Measurements from ENCODE around the gene FBN1.

Gene FBN1

GRCh38 chr15:48547286-48547685 is 98.2 kb downstream of the FBN1 start:
- no peak for DNase-seq

GRCh38 chr15:48546296-48546695 is 99.2 kb downstream of the FBN1 start:
- DNase-seq = no peak

DNA sequence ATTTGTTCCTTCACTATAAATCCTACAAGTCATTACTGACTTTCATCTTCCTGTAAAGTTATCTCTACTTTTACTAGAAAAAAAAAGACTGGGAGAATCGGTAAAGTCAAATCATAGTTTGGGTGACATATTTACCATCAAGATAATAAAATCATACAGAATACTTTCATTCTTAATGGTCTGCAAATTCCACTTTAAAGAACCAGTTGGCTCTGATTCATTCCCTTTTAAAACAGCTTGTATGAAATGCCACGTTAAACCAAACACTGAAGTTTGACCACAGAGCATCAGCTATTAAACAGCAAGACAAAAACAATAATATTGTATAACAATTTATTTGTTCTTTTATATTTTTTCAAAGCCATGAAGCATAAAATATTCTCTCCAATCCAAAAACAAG is 100.7 kb downstream of the FBN1 start:
- DNase-seq = no peak

DNA sequence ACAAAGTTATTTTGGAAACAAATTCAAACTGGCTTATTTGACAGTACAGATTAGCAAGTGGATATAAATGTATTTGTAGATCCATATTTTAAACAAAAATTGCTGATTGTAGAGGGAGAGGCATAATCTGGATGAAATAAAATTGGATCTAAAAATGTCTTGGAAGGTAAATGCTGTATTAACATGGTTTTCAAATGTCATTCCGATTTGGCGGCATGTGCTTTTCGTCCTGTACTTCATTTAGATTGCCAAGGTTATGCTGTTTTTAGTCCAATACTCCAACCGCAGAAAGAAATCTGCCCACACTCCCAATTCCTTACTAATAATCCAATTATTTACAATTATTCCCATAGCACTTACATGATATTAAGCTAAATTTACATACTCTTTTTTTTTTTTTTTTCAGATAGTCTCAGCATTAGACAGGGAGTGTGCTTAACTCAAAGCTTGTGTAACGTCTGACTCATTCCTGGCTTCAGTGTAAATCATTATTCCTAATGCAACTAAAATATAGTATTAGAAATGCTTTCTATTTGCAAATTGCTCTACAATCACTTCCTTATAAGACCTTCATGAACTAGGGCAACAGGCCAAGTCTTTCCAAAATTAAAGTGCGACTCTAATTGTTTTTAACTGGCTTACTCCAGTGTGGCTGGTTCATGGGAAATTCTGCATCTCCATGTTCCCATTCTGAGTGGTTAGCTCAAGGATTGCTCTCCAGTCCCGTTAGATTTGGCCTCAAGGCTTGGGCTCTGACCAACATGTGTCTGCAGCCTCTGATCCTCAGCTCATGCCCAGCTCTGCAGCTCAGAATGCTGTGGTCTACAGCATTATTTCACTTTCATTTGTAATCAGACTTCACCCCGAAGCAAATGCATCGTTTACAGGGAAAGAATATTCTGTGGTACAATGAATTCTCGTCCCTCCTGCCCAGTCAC is 103.9 kb downstream of the FBN1 start:
- DNase-seq = no peak

DNA sequence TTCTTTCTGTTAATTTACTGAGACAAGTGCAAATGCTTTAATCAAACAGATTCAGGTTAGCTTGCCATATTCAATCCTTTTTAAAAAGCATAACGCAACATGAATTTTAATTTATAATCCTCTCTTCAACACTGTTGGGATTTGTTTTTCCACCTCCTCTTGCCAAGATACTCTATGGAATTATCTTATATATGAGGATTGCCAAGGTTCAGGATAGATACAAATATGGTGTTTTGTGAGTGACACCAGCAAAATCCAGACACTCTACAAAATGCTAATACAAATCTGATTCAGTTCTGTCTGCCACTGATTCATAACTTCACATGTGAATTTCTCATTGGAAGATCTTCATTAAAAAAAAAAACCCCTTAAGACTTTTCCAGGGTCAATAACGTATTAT is 104.8 kb downstream of the FBN1 start:
- DNase-seq = no peak

- no peak for DNase-seq
Measured at GRCh38 chr15:48538941-48539340, 106.6 kb downstream of the FBN1 start.

GRCh38 chr15:48537271-48538113 is 108.0 kb downstream of the FBN1 start:
- no peak for DNase-seq

GRCh38 chr15:48536681-48537091 is 108.8 kb downstream of the FBN1 start:
- DNase-seq = no peak

DNA sequence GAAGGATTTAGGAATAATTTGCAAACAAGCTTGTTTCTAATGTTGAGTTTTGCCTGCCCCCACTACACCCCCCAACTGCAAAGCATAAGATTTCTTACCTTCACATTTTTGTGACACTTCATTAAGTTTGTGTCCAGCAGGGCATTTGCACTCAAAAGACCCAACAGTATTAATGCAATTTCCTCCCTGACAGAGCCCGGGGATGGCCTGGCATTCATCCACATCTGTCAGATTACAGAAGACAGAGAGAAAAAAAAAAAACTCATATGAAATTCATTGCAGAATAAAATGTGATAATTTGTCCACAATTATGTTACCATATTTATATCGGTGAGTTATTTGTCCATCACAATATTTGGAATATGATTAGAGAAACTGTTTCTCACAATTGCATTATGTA is 111.5 kb downstream of the FBN1 start:
- no peak for DNase-seq

DNA sequence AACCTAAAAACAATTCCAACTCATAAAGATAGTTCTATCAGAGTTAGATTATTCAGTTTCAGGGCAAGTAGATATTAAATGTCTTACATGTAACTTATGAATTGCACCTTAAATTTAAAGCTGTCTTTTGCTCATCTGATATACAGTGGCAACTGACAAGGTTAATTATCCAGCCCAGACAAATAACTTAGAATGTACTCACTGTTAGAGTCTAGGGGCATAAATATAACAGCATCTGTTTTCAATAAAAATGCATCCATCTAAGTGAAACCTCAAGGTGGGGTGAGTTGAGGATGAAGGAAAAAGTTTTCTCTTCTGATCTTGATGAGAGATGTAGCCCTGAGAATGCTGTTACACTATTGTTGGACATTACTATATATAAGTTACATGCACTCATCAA is 112.6 kb downstream of the FBN1 start:
- no peak for DNase-seq

GRCh38 chr15:48530528-48530927 is 115.0 kb downstream of the FBN1 start:
- no peak for DNase-seq

- no peak for DNase-seq
Measured at GRCh38 chr15:48528921-48529320, 116.6 kb downstream of the FBN1 start.

GRCh38 chr15:48527517-48527916 is 118.0 kb downstream of the FBN1 start:
- no peak for DNase-seq

DNA sequence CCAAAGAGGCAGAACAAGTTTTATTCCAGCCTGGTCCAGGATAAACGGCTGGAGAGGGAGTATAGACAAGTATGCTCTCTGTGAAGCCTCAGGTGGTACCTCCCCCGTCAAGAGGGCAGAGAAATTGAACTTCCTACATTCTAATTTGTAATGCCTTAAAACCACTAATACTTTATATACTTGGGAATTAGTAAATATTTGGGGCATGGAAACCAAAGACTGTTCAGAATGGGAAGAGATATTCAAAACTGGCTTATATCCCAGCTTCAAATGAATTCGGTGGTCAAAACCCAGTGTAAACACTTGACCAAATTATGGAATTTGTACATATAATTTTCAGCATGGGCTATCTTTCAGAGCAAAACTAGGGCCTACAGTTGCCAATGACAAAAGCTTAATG is 122.6 kb downstream of the FBN1 start:
- DNase-seq = no peak

GRCh38 chr15:48522123-48522522 is 123.4 kb downstream of the FBN1 start:
- no peak for DNase-seq

DNA sequence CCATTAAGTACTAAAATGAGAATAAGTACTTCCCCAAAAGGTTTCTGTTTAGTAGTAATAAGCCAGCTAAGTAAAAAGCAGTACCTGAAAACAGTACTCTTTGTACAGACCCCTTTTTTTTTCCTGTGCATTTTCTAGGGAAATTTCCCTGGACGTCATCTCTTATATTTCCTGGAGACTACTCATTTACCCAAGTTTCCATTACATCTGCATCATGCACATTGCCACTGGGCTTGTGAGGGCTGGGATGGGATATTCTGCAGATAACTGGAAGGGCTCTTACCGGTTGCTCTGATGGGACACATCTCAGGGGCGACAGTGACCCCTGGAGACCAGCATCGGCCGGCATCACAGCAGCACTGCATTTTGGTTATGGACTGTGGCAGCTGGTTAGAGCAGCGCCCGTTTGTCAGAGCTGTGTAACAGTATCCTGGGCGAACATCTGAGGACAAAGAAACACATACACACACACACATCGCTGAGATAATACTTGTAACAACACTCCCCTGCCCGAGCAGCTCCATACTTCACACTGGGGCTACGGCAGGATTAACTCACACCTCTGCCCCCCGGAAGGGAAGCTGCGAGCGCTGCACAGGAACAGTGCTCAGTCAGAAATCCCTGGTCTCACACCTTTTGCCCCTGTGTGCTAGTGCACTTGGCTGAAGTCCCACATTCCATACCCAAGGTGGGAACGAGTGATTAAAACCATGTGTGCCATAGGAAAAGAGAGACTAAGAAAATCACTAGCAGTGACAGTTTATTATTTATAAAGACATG is 124.9 kb downstream of the FBN1 start:
- DNase-seq = no peak

GRCh38 chr15:48516121-48516520 is 129.4 kb downstream of the FBN1 start:
- DNase-seq = no peak

GRCh38 chr15:48515500-48515899 is 130.0 kb downstream of the FBN1 start:
- DNase-seq = no peak

GRCh38 chr15:48514103-48514816 is 131.2 kb downstream of the FBN1 start:
- DNase-seq = no peak

DNA sequence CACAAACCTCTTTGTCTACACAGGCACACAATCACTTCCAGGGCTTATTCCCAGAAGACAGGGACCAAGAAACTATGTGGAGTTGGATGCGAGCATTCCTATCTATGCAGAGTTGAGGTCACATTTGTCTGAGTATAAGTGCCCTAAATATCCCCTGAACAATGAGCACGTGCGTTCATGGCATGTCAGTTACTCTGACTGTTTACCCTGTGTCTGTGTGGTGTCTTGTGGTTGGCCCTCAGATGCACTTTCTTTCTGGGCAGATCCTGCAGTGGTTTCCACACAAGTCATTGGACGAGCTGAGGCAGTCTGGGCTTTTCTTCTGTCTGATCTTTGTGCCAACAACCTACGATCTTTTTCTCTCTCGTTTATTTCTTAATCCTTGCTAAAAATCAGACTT is 134.5 kb downstream of the FBN1 start:
- no peak for DNase-seq

- peak; percentile 30 for DNase-seq
Measured at GRCh38 chr15:48507416-48508065, 138.0 kb downstream of the FBN1 start.

- DNase-seq = no peak
Measured at GRCh38 chr15:48505067-48505466, 140.4 kb downstream of the FBN1 start.
